ENCODE measurements around the gene SUPT20HL2.
"Not testable (repeated sequence)": the region's sequence is repeated elsewhere in the genome, so short reads cannot be mapped to it uniquely, and the experiment has no call there.

DNA sequence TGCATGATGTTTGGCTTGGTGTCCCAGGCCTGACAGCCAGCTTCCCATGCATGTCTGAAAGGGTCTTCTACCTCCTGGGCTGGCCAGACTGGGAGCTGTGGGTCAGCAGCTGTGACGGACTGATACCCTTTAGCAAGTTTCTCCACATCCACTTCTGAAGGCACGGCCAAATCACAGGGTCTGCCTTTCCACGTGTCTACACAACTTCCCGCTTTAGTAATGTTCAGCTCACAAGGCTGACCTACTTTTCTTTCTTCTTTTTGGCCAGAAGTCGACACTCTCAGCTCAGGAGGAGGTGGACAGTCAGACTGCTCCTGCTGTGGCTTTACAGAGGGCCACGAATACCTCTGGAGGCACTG, 1.6 kb downstream of the SUPT20HL2 start:
- not testable (repeated sequence) for TF ChIP-seq CEBPB (IDR thresholded peaks at IDR 0.05; ENCODE audit: low read depth, low read length); TEAD4 (IDR thresholded peaks at IDR 0.05; ENCODE audit: low read depth, low read length); SP1 (IDR thresholded peaks at IDR 0.05; ENCODE audit: low read depth, low read length); JUND (IDR thresholded peaks at IDR 0.05; ENCODE audit: low read length)
- TF ChIP-seq, protein P1, sequence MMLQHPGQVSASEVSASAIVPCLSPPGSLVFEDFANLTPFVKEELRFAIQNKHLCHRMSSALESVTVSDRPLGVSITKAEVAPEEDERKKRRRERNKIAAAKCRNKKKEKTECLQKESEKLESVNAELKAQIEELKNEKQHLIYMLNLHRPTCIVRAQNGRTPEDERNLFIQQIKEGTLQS (IDR thresholded peaks at IDR 0.05; ENCODE audit: insufficient read depth, low read depth, low read length), result not testable (repeated sequence)
- TF ChIP-seq, protein P2, sequence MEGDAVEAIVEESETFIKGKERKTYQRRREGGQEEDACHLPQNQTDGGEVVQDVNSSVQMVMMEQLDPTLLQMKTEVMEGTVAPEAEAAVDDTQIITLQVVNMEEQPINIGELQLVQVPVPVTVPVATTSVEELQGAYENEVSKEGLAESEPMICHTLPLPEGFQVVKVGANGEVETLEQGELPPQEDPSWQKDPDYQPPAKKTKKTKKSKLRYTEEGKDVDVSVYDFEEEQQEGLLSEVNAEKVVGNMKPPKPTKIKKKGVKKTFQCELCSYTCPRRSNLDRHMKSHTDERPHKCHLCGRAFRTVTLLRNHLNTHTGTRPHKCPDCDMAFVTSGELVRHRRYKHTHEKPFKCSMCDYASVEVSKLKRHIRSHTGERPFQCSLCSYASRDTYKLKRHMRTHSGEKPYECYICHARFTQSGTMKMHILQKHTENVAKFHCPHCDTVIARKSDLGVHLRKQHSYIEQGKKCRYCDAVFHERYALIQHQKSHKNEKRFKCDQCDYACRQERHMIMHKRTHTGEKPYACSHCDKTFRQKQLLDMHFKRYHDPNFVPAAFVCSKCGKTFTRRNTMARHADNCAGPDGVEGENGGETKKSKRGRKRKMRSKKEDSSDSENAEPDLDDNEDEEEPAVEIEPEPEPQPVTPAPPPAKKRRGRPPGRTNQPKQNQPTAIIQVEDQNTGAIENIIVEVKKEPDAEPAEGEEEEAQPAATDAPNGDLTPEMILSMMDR (IDR thresholded peaks at IDR 0.05; ENCODE audit: control extremely low read depth in 1 of 3, insufficient read depth in 1 of 3, low read depth in 1 of 3, low read length in 3 of 3), result not testable (repeated sequence)
- TF ChIP-seq, protein P3, sequence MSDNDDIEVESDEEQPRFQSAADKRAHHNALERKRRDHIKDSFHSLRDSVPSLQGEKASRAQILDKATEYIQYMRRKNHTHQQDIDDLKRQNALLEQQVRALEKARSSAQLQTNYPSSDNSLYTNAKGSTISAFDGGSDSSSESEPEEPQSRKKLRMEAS (IDR thresholded peaks at IDR 0.05), result not testable (repeated sequence)
